HUES64 (cell line): ENCODE data around the gene HMGB4.

Source experiments
- H3K27ac ChIP-seq: 2 replicates; pipeline ENCODE4 v1.7.0; 2013; ENCODE audit warnings: low read depth, low read length, inconsistent platforms
- H3K27me3 ChIP-seq: 2 replicates; pipeline ENCODE4 v1.6.1; 2013; ENCODE audit warnings: mild to moderate bottlenecking, low read length; ENCODE audit not compliant: insufficient read depth
- H3K36me3 ChIP-seq: 2 replicates; pipeline ENCODE4 v1.6.1; 2013; ENCODE audit warnings: mild to moderate bottlenecking, low read length; ENCODE audit not compliant: insufficient read depth
- H3K4me1 ChIP-seq: 2 replicates; pipeline ENCODE4 v1.6.1; 2013; ENCODE audit warnings: mild to moderate bottlenecking, low read length, moderate library complexity; ENCODE audit not compliant: insufficient read depth
- H3K4me3 ChIP-seq: 2 replicates; pipeline ENCODE4 v1.5.1; 2013; ENCODE audit warnings: mild to moderate bottlenecking, low read length, moderate library complexity
- H3K9ac ChIP-seq: 2 replicates; pipeline ENCODE4 v1.6.1; 2013; ENCODE audit warnings: mild to moderate bottlenecking, low read depth, low read length
- H3K9me3 ChIP-seq: 2 replicates; pipeline ENCODE4 v1.6.1; 2013; ENCODE audit warnings: low read depth, low read length; ENCODE audit not compliant: insufficient read depth
- WGBS: fragments of 150-250, 120-280 bp; methylation state at CpG from one replicate; pipeline ENCODE4 v1.1.7; 2013; ENCODE audit warnings: missing lambda C conversion rate; 5-methylcytosine and 5-hydroxymethylcytosine counted together

HMGB4 gene

GRCh38 chr1:33872275-33872674 lies 8.4 kb downstream of the HMGB4 start:
- Histone ChIP-seq H3K4me3 (no peak overlapping the region), H3K36me3 (no peaks in the 10 kb centered on the region), H3K27ac (no peak overlapping the region), H3K9ac (no peak overlapping the region), H3K27me3 (no peaks in the 10 kb centered on the region), H3K4me1 (peaks cover 7% of the 10 kb centered on the region), H3K9me3 (no peaks in the 10 kb centered on the region)

GRCh38 chr1:33872683-33873082 lies 8.8 kb downstream of the HMGB4 start:
- no peaks in the 10 kb centered on the region for H3K9me3 ChIP-seq

GRCh38 chr1:33874636-33875035 lies 10.8 kb downstream of the HMGB4 start:
- Histone ChIP-seq H3K36me3 (no peaks in the 10 kb centered on the region), H3K9ac (no peak overlapping the region), H3K4me1 (no peaks in the 10 kb centered on the region), H3K4me3 (no peak overlapping the region), H3K27me3 (no peaks in the 10 kb centered on the region), H3K27ac (no peak overlapping the region), H3K9me3 (no peaks in the 10 kb centered on the region)
- 95% methylated on average over 7 of the region's 7 CpGs for WGBS

More at GRCh38 chr1:33872683-33873082, 8.8 kb downstream of the HMGB4 start:
- H3K27me3 ChIP-seq, result no peaks in the 10 kb centered on the region
- WGBS, result 78% methylated on average over 2 of the region's 2 CpGs
- H3K9ac ChIP-seq, result no peak overlapping the region
- H3K27ac ChIP-seq, result no peak overlapping the region
- no peaks in the 10 kb centered on the region for H3K36me3 ChIP-seq
- H3K4me3 ChIP-seq, result no peak overlapping the region
- H3K4me1 ChIP-seq, result peaks cover 6% of the 10 kb centered on the region

GRCh38 chr1:33875862-33876261 lies 12.0 kb downstream of the HMGB4 start:
- Histone ChIP-seq H3K9me3 (no peaks in the 10 kb centered on the region), H3K36me3 (no peaks in the 10 kb centered on the region), H3K27ac (no peak overlapping the region), H3K4me1 (no peaks in the 10 kb centered on the region), H3K9ac (no peak overlapping the region), H3K27me3 (no peaks in the 10 kb centered on the region), H3K4me3 (no peak overlapping the region)
- WGBS, result 92% methylated on average over 3 of the region's 3 CpGs

- no peak overlapping the region for H3K9ac ChIP-seq
- H3K4me1 ChIP-seq, result no peaks in the 10 kb centered on the region
- no peak overlapping the region for H3K4me3 ChIP-seq
- H3K27ac ChIP-seq, result no peak overlapping the region
- no peaks in the 10 kb centered on the region for H3K9me3 ChIP-seq
- 90% methylated on average over 5 of the region's 5 CpGs for WGBS
- no peaks in the 10 kb centered on the region for H3K27me3 ChIP-seq
- no peaks in the 10 kb centered on the region for H3K36me3 ChIP-seq
Measured at GRCh38 chr1:33876970-33877650, 13.2 kb downstream of the HMGB4 start.

- H3K4me3 ChIP-seq, result no peak overlapping the region
- no peaks in the 10 kb centered on the region for H3K9me3 ChIP-seq
- H3K27me3 ChIP-seq, result no peaks in the 10 kb centered on the region
- H3K27ac ChIP-seq, result no peak overlapping the region
- H3K36me3 ChIP-seq, result no peaks in the 10 kb centered on the region
- no peaks in the 10 kb centered on the region for H3K4me1 ChIP-seq
- no peak overlapping the region for H3K9ac ChIP-seq
- WGBS, result 94% methylated on average over 2 of the region's 2 CpGs
Measured at GRCh38 chr1:33878392-33878791, 14.5 kb downstream of the HMGB4 start.

- Histone ChIP-seq H3K27me3 (no peaks in the 10 kb centered on the region), H3K9me3 (no peaks in the 10 kb centered on the region), H3K9ac (no peak overlapping the region), H3K4me1 (no peaks in the 10 kb centered on the region), H3K36me3 (no peaks in the 10 kb centered on the region), H3K4me3 (no peak overlapping the region), H3K27ac (no peak overlapping the region)
- WGBS, result no CpG with 5 or more reads among the region's 2 CpGs
Measured at GRCh38 chr1:33880305-33880704, 16.4 kb downstream of the HMGB4 start.

- Histone ChIP-seq H3K9ac (no peak overlapping the region), H3K4me3 (no peak overlapping the region), H3K27ac (no peak overlapping the region), H3K36me3 (no peaks in the 10 kb centered on the region), H3K27me3 (no peaks in the 10 kb centered on the region), H3K9me3 (no peaks in the 10 kb centered on the region), H3K4me1 (peaks cover 8% of the 10 kb centered on the region)
- 45% methylated on average over 5 of the region's 5 CpGs for WGBS
Measured at GRCh38 chr1:33886496-33886895, 22.6 kb downstream of the HMGB4 start.

- H3K36me3 ChIP-seq, result no peaks in the 10 kb centered on the region
- no peak overlapping the region for H3K9ac ChIP-seq
Measured at GRCh38 chr1:33893147-33893830, 29.4 kb downstream of the HMGB4 start.

GRCh38 chr1:33895396-33895795 lies 31.5 kb downstream of the HMGB4 start:
- H3K9me3 ChIP-seq, result no peaks in the 10 kb centered on the region
- H3K9ac ChIP-seq, result no peak overlapping the region
- H3K4me1 ChIP-seq, result 0 out of 2 replicates have a peak, but pooled peaks cover 6% of the 10 kb centered on the region
- no peaks in the 10 kb centered on the region for H3K27me3 ChIP-seq
- WGBS, result 79% methylated on average over 8 of the region's 8 CpGs
- H3K27ac ChIP-seq, result no peak overlapping the region
- H3K4me3 ChIP-seq, result no peak overlapping the region
- no peaks in the 10 kb centered on the region for H3K36me3 ChIP-seq

More at GRCh38 chr1:33893147-33893830, 29.4 kb downstream of the HMGB4 start:
- Histone ChIP-seq H3K9me3 (no peaks in the 10 kb centered on the region), H3K4me1 (0 out of 2 replicates have a peak, but pooled peaks cover 6% of the 10 kb centered on the region), H3K27ac (no peak overlapping the region), H3K27me3 (no peaks in the 10 kb centered on the region), H3K4me3 (no peak overlapping the region)
- 80% methylated on average over 3 of the region's 3 CpGs for WGBS

- H3K9me3 ChIP-seq, result no peaks in the 10 kb centered on the region
- no peaks in the 10 kb centered on the region for H3K36me3 ChIP-seq
- H3K4me1 ChIP-seq, result 0 out of 2 replicates have a peak, but pooled peaks cover 6% of the 10 kb centered on the region
- no peaks in the 10 kb centered on the region for H3K27me3 ChIP-seq
- no peak overlapping the region for H3K9ac ChIP-seq
- H3K4me3 ChIP-seq, result no peak overlapping the region
- no peak overlapping the region for H3K27ac ChIP-seq
- 89% methylated on average over 2 of the region's 2 CpGs for WGBS
Measured at GRCh38 chr1:33895976-33896375, 32.1 kb downstream of the HMGB4 start.
